Femur (tissue), 1 donor: ENCODE data around the gene TRPM8.
"Not testable (repeated sequence)": the region's sequence is repeated elsewhere in the genome, so short reads cannot be mapped to it uniquely, and the experiment has no call there.

Experiments used
- DNase-seq: peaks from one replicate; pipeline ENCODE4 v3.0.0-alpha.2; 2017

The TRPM8 gene

DNA sequence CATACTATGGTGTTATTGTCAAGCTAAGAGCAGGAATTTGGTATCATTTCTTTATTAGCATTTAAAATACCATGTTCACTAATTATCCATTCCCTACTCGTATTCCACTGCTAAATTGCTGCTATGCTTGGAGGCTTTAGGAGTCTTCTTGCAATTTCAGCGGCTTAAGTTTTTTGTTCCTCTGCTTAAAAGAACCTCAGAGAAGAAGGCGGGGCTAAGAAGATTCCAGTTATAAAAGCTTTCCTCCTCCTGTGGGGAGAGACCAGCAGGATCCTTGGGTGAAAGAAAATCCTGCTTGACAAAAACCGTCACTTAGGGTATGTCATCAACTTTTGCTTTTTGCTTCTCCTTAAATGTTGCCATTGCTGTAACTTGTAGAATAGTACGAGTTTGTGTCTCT is at the start of gene TRPM8:
TSS of gene TRPM8 (plus strand) at position 258 of the 400 bp plus-strand sequence. CDS start 9,165 bp downstream, outside the sequence.
- no peak for DNase-seq

DNA sequence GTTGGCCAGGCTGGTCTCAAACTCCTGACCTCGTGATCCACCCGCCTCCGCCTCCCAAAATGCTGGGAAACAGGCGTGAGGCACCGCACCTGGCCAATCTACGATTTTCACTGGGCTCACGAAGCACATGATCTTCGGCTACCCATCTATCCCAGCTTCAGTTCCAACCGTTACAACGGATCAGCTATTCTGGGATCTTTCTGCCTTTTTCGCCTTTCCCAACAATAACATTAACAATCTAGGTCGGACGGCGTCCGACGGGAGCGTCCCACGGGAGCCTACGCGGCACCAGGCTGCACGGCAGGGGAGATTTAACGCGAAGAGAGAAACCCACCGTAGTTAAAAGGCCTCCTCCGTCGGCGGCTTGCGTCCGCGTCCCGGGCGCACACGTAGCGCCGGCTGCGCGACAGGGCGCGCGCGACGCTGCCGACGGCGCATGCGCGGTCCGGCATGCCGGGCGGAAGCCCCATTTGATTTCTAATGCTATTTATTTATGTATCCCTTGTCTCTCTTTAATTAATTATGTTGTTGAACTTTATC is 49.1 kb upstream of the TRPM8 start, which contains the start of gene MSL3B:
TSS of gene MSL3B (minus strand) at position 394 of the 540 bp plus-strand sequence.
- DNase-seq: peak; percentile 43

DNA sequence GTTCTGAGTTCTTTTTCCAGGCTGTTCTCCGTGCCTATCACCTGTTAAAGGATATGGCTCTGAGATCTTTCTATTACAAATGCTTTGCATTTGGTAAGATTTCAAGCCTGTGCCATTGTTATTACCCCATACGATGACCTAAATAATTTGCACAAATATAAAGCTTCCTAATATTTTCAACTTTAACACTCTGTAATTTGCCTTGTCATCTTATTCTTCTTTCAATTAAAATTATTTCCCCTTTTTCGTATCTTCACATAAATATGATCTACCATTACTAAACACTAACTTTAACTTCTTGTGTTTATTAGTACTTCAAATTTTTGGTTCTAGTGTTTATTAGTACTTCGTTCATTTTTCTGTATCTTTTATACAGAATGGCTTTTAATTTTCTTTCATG is 45.7 kb upstream of the TRPM8 start:
- no peak for DNase-seq

DNA sequence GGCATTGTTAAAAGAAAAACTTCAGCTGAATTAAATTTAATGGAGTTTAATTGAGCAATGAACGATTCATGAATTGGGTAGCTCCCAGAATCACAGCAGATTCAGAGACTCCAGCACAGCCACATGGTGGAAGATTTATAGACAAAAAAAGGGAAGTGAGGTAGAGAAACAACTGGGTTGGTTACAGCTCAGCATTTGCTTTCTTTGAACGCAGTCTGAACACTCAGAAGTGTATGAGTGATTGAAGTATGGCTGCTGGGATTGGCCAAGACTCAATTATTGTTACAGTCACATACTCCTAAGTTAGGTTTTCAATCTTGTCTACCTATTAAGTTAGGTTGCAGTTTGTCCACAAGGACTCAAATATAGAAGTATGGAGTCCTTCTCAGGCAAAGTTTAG is 45.0 kb upstream of the TRPM8 start:
- DNase-seq: not testable (repeated sequence)

DNA sequence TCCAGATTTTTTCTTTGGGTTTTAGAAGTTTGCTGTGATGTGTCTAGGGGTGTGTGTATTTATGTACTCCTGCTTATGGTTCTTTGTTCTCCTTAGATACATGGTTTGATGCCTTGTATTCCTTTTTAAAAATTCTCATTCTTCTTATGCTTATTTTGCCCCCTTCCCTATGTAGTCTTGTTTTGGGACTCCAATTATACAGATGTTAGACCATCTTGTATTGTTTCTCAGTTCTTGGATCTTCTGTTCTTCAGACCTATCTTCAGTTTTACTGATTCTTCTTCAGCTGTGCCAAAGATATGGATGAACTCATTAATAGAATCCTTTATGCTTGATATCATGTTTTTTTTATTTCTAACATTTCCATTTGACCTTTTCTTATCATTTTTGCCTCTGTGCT is 34.8 kb upstream of the TRPM8 start:
- DNase-seq: no peak

DNA sequence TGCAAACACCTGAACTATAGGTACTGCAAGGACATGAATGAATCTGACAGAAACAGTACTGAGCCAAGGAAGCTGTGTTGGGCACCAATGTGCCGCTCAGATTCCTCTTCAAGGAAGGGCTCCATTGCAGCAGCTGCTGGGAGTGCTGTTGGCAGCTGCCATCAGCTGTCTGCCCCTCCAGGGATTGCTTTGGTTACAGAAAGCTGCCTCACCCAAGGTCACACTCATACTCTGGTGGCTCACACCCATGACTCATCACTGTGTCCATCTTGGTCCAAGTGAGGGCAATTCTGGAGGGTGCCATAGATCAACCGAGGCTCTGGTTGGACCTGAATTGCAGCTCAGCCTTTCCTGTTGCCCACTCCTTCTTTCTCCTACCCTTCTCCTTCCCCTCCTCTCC is 24.4 kb upstream of the TRPM8 start:
- DNase-seq: peak; percentile 24

DNA sequence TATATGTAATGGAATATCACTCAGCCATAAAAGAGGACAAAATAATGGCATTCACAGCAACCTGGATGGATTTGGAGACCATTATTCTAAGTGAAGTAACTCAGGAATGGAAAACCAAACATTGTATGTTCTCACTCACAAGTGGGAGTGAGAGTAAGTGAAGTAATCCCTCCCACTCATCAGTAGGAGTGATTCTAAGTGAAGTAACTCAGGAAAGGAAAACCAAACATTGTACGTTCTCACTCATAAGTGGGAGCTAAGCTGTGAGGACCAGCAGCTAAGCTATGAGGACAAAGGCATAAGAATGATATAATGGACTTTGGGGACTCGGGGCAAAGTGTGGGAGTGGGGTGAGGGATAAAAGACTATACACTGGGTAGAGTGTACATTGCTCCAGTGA is 20.9 kb upstream of the TRPM8 start:
- DNase-seq: not testable (repeated sequence)

DNA sequence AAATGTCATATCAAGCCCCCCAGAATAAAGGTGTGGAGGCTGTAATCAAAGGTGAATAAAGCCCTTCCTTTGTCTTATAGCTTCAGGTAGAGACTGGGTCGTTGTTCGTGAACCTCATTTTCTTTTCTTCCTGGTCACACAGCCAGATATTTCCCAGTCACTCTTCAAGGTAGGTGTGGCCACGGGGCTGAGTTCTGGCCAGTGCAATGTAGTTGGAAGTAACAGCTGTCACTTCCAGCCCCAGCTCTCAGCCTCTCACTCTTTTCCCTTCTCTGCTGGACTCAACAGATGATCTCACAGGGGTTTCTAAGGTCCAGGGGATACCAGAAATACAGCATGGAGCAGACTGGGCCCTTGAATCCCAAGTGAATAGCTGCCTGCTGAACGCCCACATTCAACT is 15.8 kb upstream of the TRPM8 start:
- no peak for DNase-seq

DNA sequence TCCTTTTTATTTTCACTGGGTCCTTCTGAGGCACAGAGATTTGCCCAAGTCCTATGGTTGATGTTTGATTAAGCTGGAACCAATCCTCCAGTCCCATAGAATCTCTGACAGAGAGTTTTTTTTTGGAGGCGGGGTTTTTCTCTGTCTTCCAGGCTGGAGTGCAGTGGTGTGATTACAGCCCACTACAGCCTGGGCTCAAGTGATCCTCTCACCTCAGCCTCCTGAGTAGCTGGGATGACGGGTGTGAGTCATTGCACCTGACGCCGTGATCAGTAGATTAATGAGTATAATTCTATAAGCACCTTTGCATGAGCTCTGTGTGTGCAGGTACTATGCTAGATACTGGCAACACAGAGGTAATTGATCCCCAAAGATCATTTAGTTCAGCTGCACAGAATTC is 15.3 kb upstream of the TRPM8 start:
- DNase-seq: no peak

DNA sequence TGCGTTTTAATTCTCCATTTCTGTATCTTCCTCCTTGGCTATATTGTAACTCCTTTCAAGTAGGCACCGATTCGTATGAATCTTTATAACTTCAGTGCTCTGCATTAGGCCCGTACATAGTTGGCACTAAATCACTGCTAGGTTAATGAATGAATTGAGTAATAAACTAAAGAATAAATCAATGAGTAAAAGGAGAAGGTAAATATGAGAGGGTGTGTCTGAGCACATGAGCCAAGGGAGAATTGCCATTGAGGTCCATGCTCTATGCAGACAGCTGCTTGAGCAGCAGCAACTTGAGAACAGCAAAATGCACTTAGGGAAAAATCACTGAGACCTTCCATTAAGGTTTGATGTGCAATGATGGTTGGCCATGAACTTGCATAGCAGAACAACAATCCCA is 11.2 kb upstream of the TRPM8 start:
- DNase-seq: no peak

DNA sequence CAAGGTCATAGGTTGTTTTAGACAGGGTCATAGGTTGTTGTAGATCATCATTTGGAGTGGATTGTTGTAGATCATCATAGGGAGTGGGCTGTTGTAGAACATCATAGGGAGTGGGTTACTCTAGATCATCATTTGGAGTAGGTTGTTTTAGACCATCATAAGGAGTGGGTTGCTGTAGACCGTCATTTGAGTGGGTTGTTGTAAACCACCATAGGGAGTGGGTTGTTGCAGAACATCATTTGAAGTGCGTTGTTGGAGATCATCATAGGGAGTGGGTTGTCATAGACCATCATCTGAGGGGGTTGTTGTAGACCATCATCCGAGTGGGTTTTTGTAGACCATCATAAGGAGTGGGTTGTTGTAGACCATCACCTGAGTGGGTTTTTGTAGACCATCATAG is 9.5 kb upstream of the TRPM8 start:
- DNase-seq: no peak

DNA sequence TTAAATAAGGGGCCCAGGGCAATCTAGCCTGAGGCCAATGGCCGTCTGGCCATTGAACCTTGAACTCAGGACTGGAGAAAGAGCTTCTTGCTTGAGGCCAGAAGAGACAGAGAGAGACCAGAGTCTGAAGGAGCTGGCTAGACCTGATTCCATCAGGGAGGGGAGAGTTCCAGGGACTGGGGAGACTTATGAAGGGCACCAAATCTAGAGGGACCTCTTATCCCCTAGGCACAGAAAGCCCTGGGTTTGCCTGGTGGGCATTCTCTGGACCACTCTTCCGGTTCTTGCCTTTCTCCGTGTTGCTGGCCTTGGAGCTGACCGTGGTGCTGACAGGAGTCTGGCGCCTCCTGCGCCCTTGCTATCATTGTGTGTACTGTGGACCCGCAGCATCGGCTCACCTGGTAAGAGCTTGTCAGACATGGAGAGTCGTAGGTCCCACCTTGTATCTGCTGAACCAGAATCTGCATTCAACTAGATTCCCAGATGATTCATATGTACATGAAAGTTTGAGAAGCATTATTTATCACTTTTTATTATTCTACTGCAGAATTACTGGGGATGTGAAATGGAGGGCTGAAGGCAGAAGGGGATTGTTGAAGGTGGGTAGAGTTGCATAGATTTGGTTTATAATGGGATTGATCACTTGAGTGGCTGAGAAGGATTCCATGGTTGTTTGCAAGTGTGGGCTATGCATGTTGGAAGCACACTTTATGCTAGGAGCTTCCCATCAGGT is 4.3 kb upstream of the TRPM8 start:
- peak; percentile 49 for DNase-seq

DNA sequence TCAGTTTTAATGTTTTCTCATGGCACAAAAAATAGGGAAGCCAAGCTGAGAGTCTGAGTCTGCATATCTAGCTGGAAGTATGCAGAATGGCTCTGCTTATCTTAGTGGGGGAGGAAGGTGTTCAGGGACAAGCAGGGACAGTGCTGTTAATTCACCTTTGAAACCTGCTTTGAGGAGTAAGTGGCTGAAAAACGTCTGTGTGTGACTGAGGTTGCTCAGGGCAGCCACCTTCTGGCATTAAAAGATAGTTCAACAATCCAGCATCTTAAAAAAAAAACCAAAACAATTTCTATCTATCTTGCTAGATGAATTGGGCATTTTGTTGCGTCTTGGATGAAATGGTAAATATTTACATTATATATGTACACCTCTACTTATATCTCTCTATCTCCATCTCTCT is 2.0 kb upstream of the TRPM8 start:
- DNase-seq: no peak

DNA sequence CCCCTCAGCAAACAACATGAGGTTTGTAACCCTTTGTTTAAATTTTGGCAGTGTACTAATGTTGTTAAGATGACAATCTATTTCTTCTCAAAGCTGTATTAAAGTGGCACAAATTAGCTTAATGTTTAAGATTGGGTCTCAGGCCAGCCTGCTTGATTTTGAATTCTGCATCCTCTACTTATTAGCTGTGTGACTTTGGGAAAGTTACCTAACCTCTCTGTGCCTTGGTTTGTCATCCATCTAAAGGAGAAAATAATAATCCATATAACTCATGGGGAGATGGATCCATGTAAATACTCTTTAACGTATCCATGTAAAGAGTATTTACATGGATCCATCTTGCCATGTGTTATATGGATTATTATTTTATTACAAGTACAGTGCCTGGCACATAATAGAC is 2.1 kb downstream of the TRPM8 start:
- DNase-seq: no peak

DNA sequence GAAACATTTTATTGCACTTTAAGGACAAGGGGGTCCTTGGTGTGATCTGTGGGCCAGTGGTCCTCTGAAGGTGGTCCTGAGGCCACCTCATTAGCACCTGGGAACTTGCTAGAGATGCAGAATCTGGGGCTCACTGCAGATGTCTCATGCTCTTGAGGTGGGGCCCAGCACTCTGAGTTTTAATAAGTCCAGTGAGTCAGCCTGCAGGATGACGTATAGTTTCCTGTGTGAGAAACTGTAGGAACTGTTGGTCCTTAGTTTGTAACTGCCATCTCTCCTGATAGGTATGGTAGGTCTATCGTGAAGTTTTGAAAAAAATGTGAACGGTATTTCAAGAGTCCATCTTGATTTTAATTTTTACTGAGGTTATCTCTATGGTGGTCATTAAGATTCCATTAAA is 2.8 kb downstream of the TRPM8 start:
- no peak for DNase-seq

DNA sequence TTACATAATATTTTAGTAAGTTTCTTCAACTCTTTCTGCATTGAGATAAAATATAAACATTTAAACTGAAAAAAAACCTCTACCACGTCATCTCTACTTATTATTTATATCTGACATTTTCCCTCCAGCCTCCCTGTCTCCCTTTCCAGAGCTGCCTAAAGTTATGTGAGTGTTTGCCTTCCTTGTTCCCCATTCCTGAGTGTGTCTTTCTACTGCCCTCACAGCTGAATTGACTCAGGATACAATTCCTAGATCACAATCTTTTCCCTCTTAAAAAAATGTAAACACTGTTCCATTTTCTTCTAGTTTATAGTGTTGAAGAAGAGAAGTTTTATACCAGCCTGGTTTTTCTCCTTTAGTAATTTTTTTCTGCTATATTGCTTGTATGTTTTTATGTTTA is 5.3 kb downstream of the TRPM8 start:
- no peak for DNase-seq

DNA sequence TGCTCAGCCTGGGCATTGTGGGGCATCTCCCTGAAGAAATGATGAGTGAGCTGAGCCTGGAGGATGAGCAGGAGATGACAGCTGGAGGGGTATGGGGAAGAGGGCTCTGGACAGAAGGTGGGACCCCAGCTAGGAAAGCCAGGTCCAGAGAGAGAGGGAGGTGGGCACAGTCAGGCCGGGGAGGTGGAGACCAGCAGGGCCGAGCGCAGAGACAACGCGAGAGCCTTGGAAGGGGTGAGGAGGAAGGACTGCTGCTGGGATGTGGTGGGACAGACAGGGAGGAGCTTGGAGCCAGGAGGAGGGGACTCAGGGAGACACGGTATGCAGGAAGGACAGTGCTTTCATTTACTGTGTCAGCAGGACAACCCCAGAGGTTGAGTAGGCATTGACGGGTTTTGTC is 8.2 kb downstream of the TRPM8 start:
- no peak for DNase-seq

DNA sequence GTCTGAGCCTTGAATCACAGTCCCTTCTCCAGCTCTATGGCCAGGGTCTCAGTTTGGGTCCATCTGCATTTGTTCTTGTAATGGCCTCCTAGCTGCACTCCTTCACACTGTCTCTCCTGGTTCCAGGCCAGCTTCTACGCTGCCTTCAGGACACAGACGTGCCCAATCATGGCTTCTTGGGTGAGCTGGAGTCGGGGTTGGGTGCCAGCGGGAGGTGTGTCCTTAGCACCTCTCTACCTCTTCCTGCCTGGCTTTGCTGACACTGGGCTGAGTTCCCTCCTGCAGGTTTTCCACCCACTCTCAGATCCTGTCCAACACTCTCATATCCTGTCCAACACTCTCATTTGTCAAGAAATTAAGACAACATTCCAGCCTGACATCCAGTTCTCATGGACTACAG is 9.6 kb downstream of the TRPM8 start:
- DNase-seq: no peak

DNA sequence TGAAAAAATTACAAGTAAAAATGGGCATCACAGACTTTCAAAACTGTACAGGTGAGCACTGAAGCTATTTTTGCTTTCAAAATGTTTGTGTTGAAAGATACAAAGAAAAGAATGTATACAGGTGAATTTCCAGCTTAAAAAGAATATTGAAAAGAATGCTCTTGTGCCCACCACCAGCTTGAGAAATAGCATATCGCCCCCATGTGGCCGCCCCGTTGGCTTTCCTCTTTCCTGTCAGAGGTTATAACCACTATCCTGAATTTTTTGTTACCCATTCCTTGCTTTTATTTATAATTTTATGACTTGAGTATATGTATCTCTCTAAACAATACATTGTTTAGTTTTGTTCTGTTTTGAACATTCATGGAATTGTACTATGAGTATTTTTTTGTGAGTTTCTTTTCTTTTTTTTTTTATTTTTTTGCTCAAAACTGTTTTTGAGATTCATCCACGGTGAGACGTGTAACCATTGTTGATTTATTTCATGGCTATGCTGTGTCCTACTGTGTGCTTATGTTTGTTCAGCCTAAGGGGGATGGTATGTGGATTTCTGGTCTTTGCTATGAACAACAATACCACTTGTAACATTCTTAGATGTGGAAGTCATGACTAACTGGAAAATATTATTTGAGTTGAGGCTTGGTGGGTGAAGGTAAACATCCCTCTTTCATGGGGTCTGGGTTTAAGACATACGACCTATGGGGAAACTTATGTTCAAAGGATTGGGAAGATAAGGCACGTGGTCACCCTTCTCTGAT is 11.6 kb downstream of the TRPM8 start:
- no peak for DNase-seq

DNA sequence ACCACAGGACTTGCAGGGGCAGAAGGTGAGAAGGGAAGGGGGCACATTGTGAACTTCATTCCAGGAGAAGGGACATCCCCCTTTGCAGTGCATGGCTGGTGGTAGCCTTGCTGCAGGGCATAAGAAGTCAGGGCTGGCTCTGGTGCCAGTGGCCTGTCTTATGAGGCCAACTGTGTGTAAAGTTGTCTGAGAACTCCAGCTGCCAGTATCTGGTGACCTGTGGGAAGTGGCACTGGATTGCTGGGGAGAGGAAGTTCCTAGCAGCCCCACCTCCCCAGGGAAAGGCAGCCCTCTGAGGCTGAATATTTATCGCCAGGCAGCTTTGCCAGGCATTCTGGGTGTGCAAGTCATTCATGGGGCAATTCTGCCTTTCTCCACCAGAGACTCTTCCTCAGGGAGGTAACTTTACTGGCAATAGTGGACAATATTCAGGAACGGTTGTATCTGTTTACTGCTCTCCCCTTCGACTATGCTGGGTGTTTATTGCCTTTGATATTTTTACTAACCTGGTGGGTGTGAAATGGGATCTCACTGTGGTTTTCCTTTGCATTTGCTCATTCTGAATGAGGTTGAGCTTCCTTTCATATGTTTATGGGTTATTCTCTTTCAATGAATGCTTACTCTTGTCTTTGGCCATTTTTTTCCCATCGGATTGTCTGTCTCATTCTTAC is 12.3 kb downstream of the TRPM8 start:
- no peak for DNase-seq

DNA sequence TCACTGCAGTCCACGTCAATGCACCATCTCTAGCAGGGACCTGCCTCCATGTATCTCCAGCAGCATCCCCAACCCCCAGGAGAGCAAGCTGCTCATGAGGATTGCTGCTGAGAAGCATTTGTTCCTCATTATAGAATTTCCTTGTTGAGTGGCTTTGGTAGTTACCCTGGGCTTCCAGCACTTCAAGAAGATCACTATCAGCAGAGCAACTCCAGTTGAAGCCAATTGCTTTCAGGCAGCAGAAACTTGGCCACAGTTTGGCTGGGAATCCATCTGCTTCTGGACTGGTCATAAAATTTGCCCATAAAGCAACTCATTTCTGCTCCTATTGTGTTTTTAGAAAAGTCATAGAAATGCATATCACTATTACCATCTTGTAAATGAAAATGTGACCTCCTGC is 17.4 kb downstream of the TRPM8 start:
- DNase-seq: no peak

DNA sequence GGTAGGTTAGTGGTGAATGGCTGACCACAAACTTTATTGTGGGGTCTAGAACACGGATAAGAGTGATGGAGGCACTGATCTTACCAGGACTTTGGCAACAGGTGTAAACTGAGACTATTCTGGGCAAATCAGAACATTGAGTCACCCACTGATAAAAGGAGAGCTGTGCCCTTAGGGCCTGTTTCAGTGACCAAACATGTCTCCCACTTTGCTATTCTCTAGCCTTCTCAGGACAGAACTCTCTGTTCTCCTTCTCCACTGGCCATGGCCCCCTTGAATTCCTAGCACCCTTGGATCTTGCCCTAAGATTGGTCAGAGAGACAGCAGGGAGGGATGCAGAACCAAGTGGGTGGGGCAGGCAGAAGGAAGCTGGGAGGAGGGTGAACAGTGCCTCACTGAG is 18.3 kb downstream of the TRPM8 start:
- no peak for DNase-seq

DNA sequence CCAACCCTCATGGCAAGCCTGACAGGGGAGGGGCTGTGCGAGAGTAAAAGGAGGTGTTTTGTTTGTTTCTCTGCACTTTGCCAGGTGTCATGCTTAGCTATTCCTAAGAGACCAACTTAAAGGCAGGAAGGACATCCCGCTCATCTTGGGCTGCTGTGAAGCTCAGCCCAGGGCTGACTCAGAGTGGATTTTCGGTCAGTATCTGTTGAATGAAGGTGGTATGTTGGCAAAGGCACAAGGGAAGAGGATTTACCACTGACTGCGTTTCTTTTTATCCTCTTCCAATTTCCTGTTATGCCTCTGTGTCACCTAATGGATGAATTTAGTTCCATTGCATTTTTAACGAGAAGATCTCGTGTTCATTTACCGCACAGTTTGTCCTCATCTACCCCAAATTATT is 18.9 kb downstream of the TRPM8 start:
- DNase-seq: no peak
